ENCODE measurements around the gene NDUFB10. TPM values are rescaled to one million over a fixed set of nuclear protein-coding genes. Genes with fewer than 3 reads are reported as not detected.

The NDUFB10 gene
- total RNA-seq, 1 donor, result 109 TPM

- peak within 1 kb of the TSS; percentile 33 for H3K27ac ChIP-seq (ENCODE audit: low read depth, low read length)
- TF ChIP-seq, protein P1, sequence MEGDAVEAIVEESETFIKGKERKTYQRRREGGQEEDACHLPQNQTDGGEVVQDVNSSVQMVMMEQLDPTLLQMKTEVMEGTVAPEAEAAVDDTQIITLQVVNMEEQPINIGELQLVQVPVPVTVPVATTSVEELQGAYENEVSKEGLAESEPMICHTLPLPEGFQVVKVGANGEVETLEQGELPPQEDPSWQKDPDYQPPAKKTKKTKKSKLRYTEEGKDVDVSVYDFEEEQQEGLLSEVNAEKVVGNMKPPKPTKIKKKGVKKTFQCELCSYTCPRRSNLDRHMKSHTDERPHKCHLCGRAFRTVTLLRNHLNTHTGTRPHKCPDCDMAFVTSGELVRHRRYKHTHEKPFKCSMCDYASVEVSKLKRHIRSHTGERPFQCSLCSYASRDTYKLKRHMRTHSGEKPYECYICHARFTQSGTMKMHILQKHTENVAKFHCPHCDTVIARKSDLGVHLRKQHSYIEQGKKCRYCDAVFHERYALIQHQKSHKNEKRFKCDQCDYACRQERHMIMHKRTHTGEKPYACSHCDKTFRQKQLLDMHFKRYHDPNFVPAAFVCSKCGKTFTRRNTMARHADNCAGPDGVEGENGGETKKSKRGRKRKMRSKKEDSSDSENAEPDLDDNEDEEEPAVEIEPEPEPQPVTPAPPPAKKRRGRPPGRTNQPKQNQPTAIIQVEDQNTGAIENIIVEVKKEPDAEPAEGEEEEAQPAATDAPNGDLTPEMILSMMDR (IDR thresholded peaks at IDR 0.05; ENCODE audit: extremely low read depth, low read depth, low read length), result no peak
These were observed 16.3 kb upstream of the NDUFB10 start, which contains the start of gene MSRB1 for GRCh38 chr16:1942810-1943726. Gene MSRB1 (minus strand): TSS chr16:1943199. CDS start chr16:1943156, 43 bp downstream.

GRCh38 chr16:1944612-1945199 lies 14.6 kb upstream of the NDUFB10 start:
- H2AFZ ChIP-seq (ENCODE audit: low read length), result no peak overlapping the region
- peaks cover 6% of the 10 kb centered on the region for H3K36me3 ChIP-seq (ENCODE audit: insufficient read depth, low read length)
- H3K27ac ChIP-seq (ENCODE audit: low read depth, low read length), result no peak overlapping the region
- H3K9me3 ChIP-seq (ENCODE audit: low read depth, low read length), result no peaks in the 10 kb centered on the region
- no peaks in the 10 kb centered on the region for H4K20me1 ChIP-seq (ENCODE audit: insufficient read depth, low read length)
- TF ChIP-seq, protein P1 (IDR thresholded peaks at IDR 0.05; ENCODE audit: extremely low read depth, low read depth, low read length), result no peak
- peaks cover 10% of the 10 kb centered on the region for H3K4me1 ChIP-seq (ENCODE audit: insufficient read depth, low read length)
- peak; percentile 68 for DNase-seq (ENCODE audit: insufficient read length, low spot score, missing footprints)
- H3K79me2 ChIP-seq (ENCODE audit: insufficient read depth, low read length), result no peaks in the 10 kb centered on the region
- H3K27me3 ChIP-seq (ENCODE audit: insufficient read depth, low read length), result no peaks in the 10 kb centered on the region
- no peak overlapping the region for H3K4me2 ChIP-seq (ENCODE audit: insufficient read depth, low read length)
- H3K4me3 ChIP-seq (ENCODE audit: insufficient read depth, low read length), result no peak overlapping the region

More at GRCh38 chr16:1942810-1943726, 16.3 kb upstream of the NDUFB10 start, which contains the start of gene MSRB1:
- H3K36me3 ChIP-seq (ENCODE audit: insufficient read depth, low read length), result peaks cover 14% of the 10 kb centered on the region
- H4K20me1 ChIP-seq (ENCODE audit: insufficient read depth, low read length), result no peaks in the 10 kb centered on the region
- peaks cover 10% of the 10 kb centered on the region for H3K4me1 ChIP-seq (ENCODE audit: insufficient read depth, low read length)
- H3K27me3 ChIP-seq (ENCODE audit: insufficient read depth, low read length), result no peaks in the 10 kb centered on the region
- H3K4me2 ChIP-seq (ENCODE audit: insufficient read depth, low read length), result peak within 1 kb of the TSS; percentile 95
- H3K9me3 ChIP-seq (ENCODE audit: low read depth, low read length), result no peaks in the 10 kb centered on the region
- H3K4me3 ChIP-seq (ENCODE audit: insufficient read depth, low read length), result peak within 1 kb of the TSS; percentile 94
- no peaks in the 10 kb centered on the region for H3K79me2 ChIP-seq (ENCODE audit: insufficient read depth, low read length)
- DNase-seq (ENCODE audit: insufficient read length, low spot score, missing footprints), result peak; percentile 100
- H2AFZ ChIP-seq (ENCODE audit: low read length), result peak within 1 kb of the TSS; percentile 89

- no peaks in the 10 kb centered on the region for H3K79me2 ChIP-seq (ENCODE audit: insufficient read depth, low read length)
- peak; percentile 71 for DNase-seq (ENCODE audit: insufficient read length, low spot score, missing footprints)
These were observed 13.6 kb upstream of the NDUFB10 start for GRCh38 chr16:1945559-1946391.

More at GRCh38 chr16:1945559-1946391, 13.6 kb upstream of the NDUFB10 start:
- H3K27me3 ChIP-seq (ENCODE audit: insufficient read depth, low read length), result no peaks in the 10 kb centered on the region
- peaks cover 10% of the 10 kb centered on the region for H3K4me1 ChIP-seq (ENCODE audit: insufficient read depth, low read length)
- H4K20me1 ChIP-seq (ENCODE audit: insufficient read depth, low read length), result no peaks in the 10 kb centered on the region
- H3K36me3 ChIP-seq (ENCODE audit: insufficient read depth, low read length), result no peaks in the 10 kb centered on the region
- H3K9me3 ChIP-seq (ENCODE audit: low read depth, low read length), result no peaks in the 10 kb centered on the region
- TF ChIP-seq, protein P1 (IDR thresholded peaks at IDR 0.05; ENCODE audit: extremely low read depth, low read depth, low read length), result no peak
- H3K4me3 ChIP-seq (ENCODE audit: insufficient read depth, low read length), result no peak overlapping the region
- no peak overlapping the region for H3K4me2 ChIP-seq (ENCODE audit: insufficient read depth, low read length)
- no peak overlapping the region for H3K27ac ChIP-seq (ENCODE audit: low read depth, low read length)
- no peak overlapping the region for H2AFZ ChIP-seq (ENCODE audit: low read length)

Measured in osteoblast (primary cell).